Vagina (tissue), 2 donors: ENCODE measurements around the gene SPACA9.

Experiments used
- POLR2A ChIP-seq, 2 donors: fragments of 450-650 bp; IDR thresholded peaks; one replicate each; pipeline ENCODE4 v1.6.1; 2017; ENCODE audit warnings: antibody characterized with exemption in 2 of 2, mild to moderate bottlenecking in 2 of 2, moderate library complexity in 2 of 2
- TF ChIP-seq, protein P1 (sequence below), 3 experiments: fragments of 450-650 bp in 2 of 3; fragments of 200-600 bp in 1 of 3; sonication (generic) in 1 of 3; IDR thresholded peaks; one replicate each; pipeline ENCODE4 v1.5.1; 2017 to 2019; ENCODE audit warnings: antibody characterized with exemption in 3 of 3, mild to moderate bottlenecking in 2 of 3, moderate library complexity in 2 of 3

- TF ChIP-seq POLR2A (IDR thresholded peaks at IDR 0.05), result no peak
- TF ChIP-seq, protein P1, sequence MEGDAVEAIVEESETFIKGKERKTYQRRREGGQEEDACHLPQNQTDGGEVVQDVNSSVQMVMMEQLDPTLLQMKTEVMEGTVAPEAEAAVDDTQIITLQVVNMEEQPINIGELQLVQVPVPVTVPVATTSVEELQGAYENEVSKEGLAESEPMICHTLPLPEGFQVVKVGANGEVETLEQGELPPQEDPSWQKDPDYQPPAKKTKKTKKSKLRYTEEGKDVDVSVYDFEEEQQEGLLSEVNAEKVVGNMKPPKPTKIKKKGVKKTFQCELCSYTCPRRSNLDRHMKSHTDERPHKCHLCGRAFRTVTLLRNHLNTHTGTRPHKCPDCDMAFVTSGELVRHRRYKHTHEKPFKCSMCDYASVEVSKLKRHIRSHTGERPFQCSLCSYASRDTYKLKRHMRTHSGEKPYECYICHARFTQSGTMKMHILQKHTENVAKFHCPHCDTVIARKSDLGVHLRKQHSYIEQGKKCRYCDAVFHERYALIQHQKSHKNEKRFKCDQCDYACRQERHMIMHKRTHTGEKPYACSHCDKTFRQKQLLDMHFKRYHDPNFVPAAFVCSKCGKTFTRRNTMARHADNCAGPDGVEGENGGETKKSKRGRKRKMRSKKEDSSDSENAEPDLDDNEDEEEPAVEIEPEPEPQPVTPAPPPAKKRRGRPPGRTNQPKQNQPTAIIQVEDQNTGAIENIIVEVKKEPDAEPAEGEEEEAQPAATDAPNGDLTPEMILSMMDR (IDR thresholded peaks at IDR 0.05), result no peak
Measured at GRCh38 chr9:132919614-132920268, 41.0 kb downstream of the SPACA9 start.
